Activated CD4-positive, alpha-beta T cell treated with anti-CD3 and anti-CD28 coated beads, Interleukin-2, amount 50 U/mL, for 24 hours (primary cell): ENCODE data around the gene N4BP2L1.
"Not testable (repeated sequence)": the region's sequence is repeated elsewhere in the genome, so short reads cannot be mapped to it uniquely, and the experiment has no call there.

Experiments
- DNase-seq, 2 donors: peaks; one replicate each; pipeline ENCODE4 v3.0.0-alpha.2; 2020; ENCODE audit warnings: low read depth in 1 of 2, low spot score in 1 of 2

The N4BP2L1 gene

DNA sequence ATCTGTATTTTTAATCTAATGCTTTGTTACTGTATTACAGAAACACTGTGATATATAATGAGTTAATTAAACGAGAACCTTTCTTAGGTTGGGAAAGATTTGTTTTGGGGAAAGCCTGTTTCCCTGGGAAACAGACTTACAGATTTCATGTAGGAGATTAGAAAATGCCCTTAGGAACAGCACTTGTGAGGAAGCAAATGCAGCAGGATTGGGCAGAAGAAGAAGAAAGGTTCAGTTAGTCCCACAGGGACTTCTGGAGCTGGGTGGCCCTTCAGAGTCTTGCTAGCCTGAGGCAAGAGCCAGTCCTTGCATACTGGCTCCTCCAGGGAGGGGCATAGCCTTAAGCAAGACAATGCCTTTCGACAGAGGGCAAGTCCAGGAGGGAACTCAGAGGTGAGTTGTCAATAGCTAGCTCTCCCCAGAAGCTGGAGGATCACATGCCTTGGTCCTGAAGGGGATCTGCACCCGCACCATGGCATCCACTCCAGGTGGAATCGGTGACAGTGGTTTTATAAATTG lies 36.8 kb downstream of the N4BP2L1 start:
- DNase-seq: no peak

DNA sequence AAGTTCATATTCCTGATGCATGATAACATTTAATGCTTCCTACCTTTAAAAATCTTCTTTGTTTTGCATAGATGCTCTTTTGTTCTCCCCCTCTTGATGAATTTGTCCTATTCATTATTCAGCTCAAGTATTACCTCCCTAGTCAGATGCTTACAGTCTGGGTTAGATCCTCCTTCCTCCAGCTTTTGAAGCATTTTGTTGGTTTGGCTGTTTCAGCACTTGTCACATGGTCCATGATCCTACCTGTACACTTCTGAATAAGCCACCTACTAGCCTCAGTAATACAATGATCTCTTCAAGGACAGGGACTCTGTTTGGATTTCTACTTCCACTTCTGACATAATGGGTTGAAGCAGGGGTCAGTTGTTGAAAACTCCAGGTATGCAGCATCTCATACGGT lies 37.4 kb downstream of the N4BP2L1 start:
- DNase-seq: no peak

DNA sequence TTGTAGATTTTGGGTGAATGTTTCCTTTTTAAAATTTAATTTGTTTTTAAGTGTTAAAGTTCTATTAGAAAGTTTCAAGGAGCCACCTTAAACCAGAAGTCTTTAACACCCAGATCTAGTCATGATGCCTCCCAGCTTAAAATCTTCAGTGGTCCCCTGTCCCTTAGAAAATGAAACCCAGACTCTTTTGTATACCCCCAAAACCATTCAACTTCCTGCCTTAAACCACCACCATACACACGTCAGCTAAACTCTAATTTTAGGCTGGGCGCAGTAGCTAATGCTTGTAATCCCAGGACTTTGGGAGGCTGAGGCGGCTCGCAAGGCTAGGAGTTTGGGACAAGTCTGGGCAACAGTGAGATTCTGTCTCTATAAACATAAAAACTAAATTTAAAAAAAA lies 37.9 kb downstream of the N4BP2L1 start:
- DNase-seq: no peak

DNA sequence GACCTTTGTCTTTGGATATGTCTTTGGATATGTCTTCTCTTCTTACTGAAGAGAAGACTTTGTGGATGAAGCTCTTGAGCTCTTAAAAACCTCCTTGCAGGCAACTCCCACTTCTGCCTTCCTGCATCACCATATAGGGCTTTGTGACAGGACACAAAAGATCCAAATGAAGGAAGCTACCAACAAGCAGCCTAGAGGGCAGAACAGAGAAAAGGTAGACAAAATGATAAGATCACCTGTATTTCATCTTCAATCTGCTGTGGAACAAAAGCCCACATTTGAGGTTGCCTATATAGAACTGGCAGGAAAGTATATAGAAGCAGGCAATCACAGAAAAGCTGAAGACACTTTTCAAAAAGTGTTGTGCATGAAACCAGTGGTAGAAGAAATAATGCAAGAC lies 42.5 kb downstream of the N4BP2L1 start:
- DNase-seq: no peak

DNA sequence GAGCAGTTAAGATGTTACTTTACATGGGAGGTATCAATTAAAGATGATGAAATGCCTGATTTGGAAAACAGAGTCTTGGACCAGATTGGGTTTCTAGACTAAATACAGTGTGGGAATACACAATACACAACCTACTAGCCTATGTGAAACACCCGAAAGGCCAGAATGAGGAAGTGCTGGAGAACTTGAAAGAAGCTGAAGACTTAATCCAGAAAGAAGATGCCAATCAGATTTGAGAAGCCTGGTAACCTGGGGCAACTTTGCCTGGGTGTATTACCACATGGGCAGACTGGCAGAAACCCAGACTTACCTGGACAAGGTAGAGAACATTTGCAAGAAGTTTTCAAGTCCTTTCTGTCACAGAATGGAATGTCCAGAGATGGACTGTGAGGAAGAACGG lies 43.2 kb downstream of the N4BP2L1 start:
- DNase-seq: no peak

DNA sequence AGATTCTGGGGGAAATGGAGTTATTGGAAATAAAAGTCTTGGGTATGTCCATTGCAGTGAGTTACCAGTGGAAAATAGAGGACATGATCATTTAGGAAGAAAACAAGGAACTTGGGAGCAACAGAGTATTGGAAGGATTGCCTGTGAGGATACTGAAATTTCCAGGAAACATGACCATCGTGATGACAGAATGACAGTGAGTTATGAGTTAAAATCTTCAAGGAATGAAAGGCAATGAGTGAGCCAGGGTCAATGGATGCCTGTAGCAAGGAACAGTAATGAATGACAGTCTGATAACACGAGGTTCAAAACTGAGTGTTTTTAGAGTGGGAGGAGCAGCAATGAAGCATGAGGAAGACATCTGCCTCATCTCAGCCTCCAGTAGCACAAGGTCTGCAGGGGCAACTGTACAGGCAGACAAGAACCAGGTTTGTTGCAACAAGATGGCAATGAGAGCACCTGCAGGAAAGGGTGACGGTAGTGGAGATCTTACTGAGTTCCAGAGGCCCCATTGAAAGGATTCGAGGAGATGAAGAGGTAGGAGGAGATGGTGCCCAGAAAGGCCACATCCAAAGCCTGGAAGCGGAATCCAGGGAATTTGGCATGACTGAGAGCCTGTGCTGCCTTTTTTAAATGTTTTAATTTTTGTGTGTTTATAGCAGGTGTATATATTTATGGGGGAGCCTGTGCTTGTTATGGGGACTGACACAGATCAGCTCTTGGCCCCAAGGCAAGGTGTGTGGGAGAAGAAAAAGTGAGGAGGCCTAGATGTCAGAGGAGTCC lies 43.9 kb downstream of the N4BP2L1 start:
- no peak for DNase-seq

DNA sequence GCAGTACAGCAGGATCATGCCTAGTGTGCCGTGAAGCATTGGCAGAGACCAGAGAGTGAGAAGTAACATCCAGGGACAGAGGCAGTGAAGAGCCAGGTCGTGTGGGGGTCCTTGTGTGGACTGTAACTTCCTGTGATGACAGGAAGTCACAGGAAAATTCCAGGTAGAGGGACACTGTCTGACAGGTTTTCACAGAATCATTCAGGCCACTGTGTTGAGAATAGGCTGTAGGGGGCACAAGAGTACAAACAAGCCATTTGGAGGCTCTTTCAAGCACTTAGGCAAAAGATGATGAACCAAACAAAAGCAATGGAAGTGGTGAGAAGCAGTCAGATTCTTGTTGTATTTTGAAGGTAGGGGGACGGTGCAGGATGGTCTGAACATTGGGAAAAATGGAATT lies 46.4 kb downstream of the N4BP2L1 start:
- DNase-seq: no peak

DNA sequence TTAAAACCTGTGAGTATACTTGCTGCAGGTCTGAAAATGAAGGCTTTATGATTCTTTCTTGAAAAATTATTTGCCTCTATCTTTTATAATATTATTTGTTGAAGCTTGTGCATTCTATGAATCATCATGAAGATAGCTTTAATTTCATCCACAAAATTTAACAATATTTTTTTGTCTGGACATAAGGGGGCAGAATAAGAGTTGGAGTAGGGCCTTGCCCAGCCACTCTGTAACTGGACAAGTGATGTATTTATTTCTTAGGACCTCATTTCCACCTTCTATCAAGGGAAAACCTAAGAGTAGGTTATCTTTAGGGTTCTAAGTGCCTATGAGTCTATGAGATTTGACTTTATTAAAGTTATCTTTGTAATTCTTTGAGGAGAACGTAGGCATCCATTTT lies 49.9 kb downstream of the N4BP2L1 start:
- no peak for DNase-seq

DNA sequence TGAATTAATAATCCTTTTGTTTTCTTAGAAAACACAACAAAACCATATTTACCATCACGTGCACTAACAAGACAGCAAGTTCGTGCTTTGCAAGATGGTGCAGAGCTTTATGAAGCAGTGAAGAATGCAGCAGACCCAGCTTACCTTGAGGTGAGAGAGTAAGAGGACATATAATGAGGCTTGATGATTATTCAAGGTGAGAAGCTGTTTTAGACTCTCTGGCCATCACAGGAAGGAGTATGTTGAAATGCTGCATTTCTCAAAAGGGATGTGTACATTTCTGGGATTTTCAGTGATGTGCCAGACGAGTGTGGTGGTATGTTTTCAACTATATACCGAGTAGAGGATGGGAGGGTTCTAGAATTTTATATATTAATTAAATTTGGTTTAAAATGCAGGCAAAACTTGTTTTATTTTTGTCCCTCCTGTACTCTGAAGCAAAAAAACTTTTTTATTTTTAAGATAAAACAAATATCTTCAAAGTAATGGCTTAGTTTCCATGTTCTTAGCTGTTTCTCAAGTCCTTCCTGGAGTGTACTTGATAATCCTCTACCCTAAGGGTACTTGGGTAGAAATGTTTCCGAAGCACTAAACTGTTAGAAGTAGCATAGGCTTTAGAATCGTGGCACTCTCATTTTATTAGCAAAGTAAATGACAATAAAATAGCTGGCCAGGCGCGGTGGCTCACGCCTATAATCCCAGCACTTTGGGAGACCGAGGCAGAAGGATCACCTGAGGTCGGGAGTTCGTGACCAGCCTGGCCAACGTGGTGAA lies 51.1 kb downstream of the N4BP2L1 start:
- no peak for DNase-seq

DNA sequence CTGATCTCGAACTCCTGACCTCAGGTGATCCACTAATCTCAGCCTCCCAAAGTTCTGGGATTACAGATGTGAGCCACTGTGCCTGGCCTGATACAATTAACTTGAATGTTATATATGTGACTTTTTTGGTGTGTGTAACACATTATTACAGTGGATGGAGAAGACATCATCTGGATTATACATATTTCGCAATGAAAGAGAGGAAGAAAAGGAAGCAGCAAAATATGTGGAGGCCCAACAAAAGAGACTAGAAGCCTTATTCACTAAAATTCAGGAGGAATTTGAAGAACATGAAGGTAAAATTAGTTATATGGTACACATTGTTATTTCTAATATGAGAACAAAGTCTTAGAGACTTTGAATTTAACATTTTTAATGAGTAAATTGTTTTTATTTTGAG lies 57.1 kb downstream of the N4BP2L1 start:
- DNase-seq: no peak

DNA sequence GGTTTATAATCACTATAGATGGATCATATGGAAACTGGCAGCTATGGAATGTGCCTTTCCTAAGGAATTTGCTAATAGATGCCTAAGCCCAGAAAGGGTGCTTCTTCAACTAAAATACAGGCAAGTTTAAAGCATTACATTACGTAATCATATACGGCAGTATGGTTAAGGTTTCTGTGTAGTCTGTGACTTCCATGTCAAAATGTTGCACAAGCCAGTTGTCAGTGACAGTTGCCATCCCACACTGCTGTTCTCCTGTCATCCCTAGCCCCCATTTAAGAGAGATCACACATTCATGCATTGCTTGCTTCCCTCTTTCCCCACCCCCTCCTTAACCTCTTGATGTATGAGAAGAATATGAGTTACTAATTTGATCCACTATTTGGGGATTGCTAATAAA lies 65.4 kb downstream of the N4BP2L1 start:
- DNase-seq: no peak

DNA sequence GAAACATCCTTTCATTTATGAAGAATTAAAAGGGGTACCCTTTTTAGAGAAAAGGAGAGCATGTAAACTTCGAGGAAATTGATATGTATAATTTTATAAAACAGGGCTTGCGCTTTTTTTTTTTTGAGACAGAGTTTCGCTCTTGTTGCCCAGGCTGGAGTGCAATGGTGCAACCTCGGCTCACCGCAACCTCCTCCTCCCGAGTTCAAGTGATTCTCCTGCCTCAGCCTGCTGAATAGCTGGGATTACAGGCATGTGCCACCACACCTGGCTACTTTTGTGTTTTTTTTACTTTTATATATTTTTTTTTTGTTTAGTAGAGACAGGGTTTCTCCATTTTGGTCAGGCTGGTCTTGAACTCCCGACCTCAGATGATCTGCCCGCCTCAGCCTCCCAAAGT lies 72.0 kb downstream of the N4BP2L1 start:
- DNase-seq: not testable (repeated sequence)

DNA sequence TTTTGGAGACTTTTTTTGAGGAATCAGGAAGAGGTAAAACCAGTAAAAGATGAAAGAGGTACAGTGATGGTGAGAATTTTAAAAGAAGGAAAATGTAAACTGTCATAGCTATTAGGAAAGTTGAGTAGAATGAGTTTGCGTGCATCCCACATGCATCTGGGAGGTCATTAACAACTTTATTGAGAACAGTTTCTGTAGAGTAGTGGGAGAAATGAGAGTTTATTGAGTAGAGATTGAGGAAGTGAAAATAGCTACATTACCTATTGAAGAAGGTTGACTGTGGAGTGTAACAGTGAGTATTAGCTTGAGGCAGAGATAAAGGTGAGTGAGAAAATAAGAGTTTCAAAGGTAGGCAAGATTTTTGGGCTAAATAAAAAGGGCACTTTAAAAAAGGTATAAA lies 73.9 kb downstream of the N4BP2L1 start:
- DNase-seq: no peak

DNA sequence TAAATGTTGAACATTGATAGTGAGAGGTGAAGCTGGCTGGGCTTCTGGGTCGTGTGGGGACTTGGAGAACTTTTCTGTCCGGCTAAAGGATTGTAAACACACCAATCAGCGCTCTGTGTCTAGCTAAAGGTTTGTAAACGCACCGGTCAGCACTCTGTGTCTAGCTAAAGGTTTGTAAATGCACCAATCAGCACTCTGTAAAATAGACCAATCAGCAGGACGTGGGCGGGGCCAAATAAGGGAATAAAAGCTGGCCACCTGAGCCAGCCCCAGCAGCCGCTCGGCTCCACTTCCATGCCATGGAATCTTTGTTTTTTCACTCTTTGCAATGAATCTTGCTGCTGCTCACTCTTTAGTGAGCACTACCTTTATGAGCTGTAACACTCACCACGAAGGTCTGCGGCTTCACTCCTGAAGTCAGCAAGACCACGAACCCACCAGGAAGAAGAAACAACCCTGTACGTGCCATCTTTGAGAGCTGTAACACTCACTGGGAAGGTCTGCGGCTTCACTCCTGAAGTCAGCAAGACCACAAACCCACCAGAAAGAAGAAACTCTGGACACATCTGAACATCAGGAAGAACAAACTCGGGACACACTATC lies 77.0 kb downstream of the N4BP2L1 start:
- DNase-seq: not testable (repeated sequence)
